WTC11 (cell line): Measurements from ENCODE around the gene CDK6.

Experiments
- ELF4 ChIP-seq: sonication (generic); formaldehyde crosslinking; IDR thresholded peaks from 2 replicates; pipeline ENCODE4 v1.8.1; 2022; ENCODE audit warnings: low read depth, mild to moderate bottlenecking, moderate library complexity, missing genetic modification reagents
- ETV6 ChIP-seq: sonication (generic); formaldehyde crosslinking; IDR thresholded peaks from 2 replicates; pipeline ENCODE4 v1.8.1; 2022; ENCODE audit warnings: mild to moderate bottlenecking, missing genetic modification reagents
- NR3C1 ChIP-seq: sonication (generic); formaldehyde crosslinking; conservative IDR thresholded peaks from 2 replicates; pipeline ENCODE4 v1.8.1; 2023; ENCODE audit warnings: low read depth, mild to moderate bottlenecking, missing genetic modification reagents
- SMAD3 ChIP-seq: sonication (generic); formaldehyde crosslinking; IDR thresholded peaks from 2 replicates; pipeline ENCODE4 v1.8.0; 2022; ENCODE audit warnings: missing genetic modification reagents, mild to moderate bottlenecking, borderline replicate concordance
- ZNF263 ChIP-seq: sonication (generic); formaldehyde crosslinking; IDR thresholded peaks from 2 replicates; pipeline ENCODE4 v1.8.1; 2022; ENCODE audit warnings: low read depth, mild to moderate bottlenecking, moderate library complexity, missing genetic modification reagents
- ZNF423 ChIP-seq: fragments of 250-450 bp; sonication (Bioruptor Pico); IDR thresholded peaks from 2 replicates; pipeline ENCODE4 v2.1.2; 2022; ENCODE audit warnings: mild to moderate bottlenecking, moderate library complexity
- TF ChIP-seq, protein P1 (sequence below): fragments of 200-600 bp; IDR thresholded peaks from 2 replicates; pipeline ENCODE4 v1.8.0; 2022; ENCODE audit warnings: antibody characterized with exemption
- TF ChIP-seq, protein P2 (sequence below): sonication (generic); formaldehyde crosslinking; IDR thresholded peaks from 2 replicates; pipeline ENCODE4 v1.8.0; 2022; ENCODE audit warnings: mild to moderate bottlenecking, missing genetic modification reagents
- TF ChIP-seq, protein P3 (sequence below): sonication (generic); formaldehyde crosslinking; conservative IDR thresholded peaks from 2 replicates; pipeline ENCODE4 v1.8.1; 2022; ENCODE audit warnings: mild to moderate bottlenecking, missing genetic modification reagents
- TF ChIP-seq, protein P4 (sequence below): fragments of 250-450 bp; sonication (Bioruptor Pico); IDR thresholded peaks from 2 replicates; pipeline ENCODE4 v1.8.0; 2021; ENCODE audit warnings: mild to moderate bottlenecking
- TF ChIP-seq, protein P5 (sequence below): sonication (generic); formaldehyde crosslinking; IDR thresholded peaks from 2 replicates; pipeline ENCODE4 v1.8.0; 2022; ENCODE audit warnings: mild to moderate bottlenecking, missing genetic modification reagents
- TF ChIP-seq, protein P6 (sequence below): sonication (generic); formaldehyde crosslinking; IDR thresholded peaks from 2 replicates; pipeline ENCODE4 v1.8.1; 2022; ENCODE audit warnings: low read depth, mild to moderate bottlenecking, moderate library complexity, missing genetic modification reagents, borderline replicate concordance

DNA sequence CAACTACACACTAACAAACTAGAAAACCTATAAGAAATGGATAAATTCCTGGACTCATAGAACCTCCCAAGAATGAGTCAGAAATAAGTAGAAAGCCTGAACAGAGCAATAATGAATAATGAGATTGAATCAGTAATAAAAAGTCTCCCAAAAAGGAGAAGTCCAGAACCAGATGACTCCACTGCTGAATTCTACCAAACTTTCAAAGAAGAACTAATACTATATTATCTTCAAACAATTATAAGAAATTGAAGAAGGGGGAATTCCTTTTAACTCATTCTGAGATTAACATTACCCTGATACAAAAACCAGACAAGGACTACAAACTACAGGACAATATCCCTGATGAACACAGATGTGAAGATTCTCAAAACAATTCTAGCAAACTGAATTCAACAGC, 47.8 kb upstream of the CDK6 start:
- TF ChIP-seq, protein P1, sequence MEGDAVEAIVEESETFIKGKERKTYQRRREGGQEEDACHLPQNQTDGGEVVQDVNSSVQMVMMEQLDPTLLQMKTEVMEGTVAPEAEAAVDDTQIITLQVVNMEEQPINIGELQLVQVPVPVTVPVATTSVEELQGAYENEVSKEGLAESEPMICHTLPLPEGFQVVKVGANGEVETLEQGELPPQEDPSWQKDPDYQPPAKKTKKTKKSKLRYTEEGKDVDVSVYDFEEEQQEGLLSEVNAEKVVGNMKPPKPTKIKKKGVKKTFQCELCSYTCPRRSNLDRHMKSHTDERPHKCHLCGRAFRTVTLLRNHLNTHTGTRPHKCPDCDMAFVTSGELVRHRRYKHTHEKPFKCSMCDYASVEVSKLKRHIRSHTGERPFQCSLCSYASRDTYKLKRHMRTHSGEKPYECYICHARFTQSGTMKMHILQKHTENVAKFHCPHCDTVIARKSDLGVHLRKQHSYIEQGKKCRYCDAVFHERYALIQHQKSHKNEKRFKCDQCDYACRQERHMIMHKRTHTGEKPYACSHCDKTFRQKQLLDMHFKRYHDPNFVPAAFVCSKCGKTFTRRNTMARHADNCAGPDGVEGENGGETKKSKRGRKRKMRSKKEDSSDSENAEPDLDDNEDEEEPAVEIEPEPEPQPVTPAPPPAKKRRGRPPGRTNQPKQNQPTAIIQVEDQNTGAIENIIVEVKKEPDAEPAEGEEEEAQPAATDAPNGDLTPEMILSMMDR: no peak
- TF ChIP-seq ZNF423 (CRISPR knock-in tag) (no peak), ELF4 (no peak), NR3C1 (CRISPR knock-in tag) (no peak), SMAD3 (CRISPR knock-in tag) (no peak), ZNF263 (CRISPR knock-in tag) (no peak), ETV6 (CRISPR knock-in tag) (no peak)
- TF ChIP-seq, protein P2, sequence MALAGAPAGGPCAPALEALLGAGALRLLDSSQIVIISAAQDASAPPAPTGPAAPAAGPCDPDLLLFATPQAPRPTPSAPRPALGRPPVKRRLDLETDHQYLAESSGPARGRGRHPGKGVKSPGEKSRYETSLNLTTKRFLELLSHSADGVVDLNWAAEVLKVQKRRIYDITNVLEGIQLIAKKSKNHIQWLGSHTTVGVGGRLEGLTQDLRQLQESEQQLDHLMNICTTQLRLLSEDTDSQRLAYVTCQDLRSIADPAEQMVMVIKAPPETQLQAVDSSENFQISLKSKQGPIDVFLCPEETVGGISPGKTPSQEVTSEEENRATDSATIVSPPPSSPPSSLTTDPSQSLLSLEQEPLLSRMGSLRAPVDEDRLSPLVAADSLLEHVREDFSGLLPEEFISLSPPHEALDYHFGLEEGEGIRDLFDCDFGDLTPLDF (CRISPR knock-in tag): no peak
- TF ChIP-seq, protein P3, sequence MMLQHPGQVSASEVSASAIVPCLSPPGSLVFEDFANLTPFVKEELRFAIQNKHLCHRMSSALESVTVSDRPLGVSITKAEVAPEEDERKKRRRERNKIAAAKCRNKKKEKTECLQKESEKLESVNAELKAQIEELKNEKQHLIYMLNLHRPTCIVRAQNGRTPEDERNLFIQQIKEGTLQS (CRISPR knock-in tag): no peak
- TF ChIP-seq, protein P4, sequence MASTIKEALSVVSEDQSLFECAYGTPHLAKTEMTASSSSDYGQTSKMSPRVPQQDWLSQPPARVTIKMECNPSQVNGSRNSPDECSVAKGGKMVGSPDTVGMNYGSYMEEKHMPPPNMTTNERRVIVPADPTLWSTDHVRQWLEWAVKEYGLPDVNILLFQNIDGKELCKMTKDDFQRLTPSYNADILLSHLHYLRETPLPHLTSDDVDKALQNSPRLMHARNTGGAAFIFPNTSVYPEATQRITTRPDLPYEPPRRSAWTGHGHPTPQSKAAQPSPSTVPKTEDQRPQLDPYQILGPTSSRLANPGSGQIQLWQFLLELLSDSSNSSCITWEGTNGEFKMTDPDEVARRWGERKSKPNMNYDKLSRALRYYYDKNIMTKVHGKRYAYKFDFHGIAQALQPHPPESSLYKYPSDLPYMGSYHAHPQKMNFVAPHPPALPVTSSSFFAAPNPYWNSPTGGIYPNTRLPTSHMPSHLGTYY (CRISPR knock-in tag): no peak
- TF ChIP-seq, protein P5, sequence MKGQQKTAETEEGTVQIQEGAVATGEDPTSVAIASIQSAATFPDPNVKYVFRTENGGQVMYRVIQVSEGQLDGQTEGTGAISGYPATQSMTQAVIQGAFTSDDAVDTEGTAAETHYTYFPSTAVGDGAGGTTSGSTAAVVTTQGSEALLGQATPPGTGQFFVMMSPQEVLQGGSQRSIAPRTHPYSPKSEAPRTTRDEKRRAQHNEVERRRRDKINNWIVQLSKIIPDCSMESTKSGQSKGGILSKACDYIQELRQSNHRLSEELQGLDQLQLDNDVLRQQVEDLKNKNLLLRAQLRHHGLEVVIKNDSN (CRISPR knock-in tag): no peak
- TF ChIP-seq, protein P6, sequence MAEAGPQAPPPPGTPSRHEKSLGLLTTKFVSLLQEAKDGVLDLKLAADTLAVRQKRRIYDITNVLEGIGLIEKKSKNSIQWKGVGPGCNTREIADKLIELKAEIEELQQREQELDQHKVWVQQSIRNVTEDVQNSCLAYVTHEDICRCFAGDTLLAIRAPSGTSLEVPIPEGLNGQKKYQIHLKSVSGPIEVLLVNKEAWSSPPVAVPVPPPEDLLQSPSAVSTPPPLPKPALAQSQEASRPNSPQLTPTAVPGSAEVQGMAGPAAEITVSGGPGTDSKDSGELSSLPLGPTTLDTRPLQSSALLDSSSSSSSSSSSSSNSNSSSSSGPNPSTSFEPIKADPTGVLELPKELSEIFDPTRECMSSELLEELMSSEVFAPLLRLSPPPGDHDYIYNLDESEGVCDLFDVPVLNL: no peak
